ENCODE results near the gene CA4.

CA4 gene

DNA sequence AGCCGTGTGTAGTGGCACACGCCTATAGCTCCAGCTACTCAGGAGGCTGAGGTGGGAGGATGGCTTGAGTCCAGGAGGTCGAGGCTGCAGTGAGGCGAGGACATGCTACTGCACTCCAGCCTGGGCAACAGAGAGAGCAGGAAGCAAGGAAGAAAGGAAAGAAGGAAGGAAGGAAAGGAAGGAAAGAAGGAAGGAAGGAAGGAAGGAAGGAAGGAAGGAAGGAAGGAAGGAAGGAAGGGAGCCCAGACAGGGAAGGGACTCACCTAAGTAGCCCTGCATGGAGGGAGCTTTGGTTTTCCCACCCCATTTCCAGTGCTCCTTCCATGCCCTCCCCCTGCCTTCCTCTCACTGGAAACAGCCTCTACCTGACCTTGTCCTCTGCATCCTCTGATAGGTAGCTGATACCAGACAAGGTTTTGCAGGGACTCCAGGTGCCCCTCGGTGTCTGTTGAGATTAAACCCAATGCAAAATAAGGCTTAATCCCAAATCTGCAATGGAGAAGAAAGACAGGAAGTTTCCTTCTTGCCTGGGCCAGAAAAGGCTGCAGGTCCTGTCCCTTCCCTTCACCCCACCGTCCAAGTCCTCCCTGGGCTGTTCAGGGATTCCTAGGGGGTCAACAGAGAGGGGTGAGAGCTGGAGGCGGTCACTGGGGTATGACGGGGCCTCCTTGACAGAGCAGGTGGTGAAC is 21.5 kb upstream of the CA4 start:
- TF ChIP-seq CTCF (IDR thresholded peaks at IDR 0.05; ENCODE audit: low read depth, low read length), result no peak
- H3K4me3 ChIP-seq (ENCODE audit: low read depth, low read length), result no peak overlapping the region

DNA sequence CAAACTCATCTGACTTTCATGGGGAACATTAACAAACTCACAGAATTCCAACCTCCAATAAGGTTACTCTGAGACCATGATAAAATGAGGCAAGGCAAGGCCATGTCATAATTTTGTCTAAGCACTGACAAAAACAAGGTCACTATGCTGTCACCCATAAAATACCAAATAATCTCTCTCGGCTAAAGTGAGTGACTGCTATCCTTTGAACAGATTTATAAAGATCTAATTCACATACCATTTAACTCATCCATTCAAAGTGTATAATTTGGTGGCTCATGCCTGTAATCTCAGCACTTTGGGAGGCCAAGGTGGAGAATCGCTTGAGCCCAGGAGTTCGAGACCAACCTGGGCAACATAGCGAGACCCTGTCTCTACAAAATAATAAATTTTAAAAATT is 20.6 kb upstream of the CA4 start:
- TF ChIP-seq CTCF (IDR thresholded peaks at IDR 0.05; ENCODE audit: low read depth, low read length), result no peak
- no peak overlapping the region for H3K4me3 ChIP-seq (ENCODE audit: low read depth, low read length)

DNA sequence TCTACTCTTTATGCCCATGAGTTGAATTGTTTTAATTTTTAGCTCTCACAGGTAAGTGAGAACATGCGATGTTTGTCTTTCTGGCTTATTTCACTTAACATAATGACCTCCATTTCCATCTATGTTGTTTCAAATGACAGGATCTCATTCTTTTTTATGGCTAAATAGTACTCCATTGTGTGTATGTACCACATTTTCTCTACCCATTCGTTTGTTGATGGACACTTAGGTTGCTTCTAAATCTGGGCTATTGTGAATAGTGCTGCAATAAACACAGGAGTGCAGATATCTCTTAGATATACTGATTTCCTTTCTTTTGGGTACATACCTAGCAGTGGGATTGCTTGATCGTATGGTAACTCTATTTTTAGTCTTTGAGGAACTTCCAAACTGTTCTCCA is 19.3 kb upstream of the CA4 start:
- H3K4me3 ChIP-seq (ENCODE audit: low read depth, low read length), result no peak overlapping the region
- TF ChIP-seq CTCF (IDR thresholded peaks at IDR 0.05; ENCODE audit: low read depth, low read length), result no peak

- TF ChIP-seq CTCF (IDR thresholded peaks at IDR 0.05; ENCODE audit: low read depth, low read length), result no peak
- H3K4me3 ChIP-seq (ENCODE audit: low read depth, low read length), result peak overlapping the region; percentile 79
These were observed 15.2 kb upstream of the CA4 start for GRCh38 chr17:60134396-60135150.

- no peak for TF ChIP-seq CTCF (IDR thresholded peaks at IDR 0.05; ENCODE audit: low read depth, low read length)
- peak overlapping the region; percentile 79 for H3K4me3 ChIP-seq (ENCODE audit: low read depth, low read length)
These were observed 14.4 kb upstream of the CA4 start for GRCh38 chr17:60135151-60135950.

DNA sequence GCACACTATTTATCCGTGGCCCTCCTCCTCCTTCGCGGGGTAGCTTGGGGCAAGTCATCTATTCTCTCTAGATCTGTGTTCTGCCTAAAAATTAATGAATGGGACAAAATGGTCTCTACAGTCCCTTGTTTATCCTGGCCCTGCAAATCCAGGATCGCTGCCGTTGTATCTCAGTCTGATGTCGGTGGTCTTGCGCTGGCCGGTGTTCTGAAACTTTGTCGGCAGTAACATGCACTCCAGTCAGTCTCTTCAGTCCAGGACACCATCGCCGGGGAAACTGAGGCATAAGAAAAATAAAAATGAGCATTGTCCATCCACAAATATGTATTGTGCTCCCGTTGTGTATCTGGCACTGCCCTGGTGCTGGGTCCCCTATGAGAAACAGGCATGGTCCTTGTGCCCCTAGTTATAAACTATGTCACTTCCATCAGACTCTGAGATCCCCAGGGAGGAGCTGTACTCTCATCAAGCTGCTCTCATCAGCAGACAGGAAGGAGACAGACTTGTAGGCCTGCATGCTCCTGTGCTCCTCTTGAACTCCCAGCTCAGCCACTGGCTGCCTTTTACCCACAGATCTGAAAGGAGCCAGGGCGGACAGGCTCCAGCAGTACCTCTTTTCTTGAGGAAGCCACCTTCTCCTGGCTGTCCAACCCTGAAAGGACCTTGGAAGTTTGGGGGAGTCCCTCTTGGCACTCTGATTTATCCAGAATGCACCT is 13.7 kb upstream of the CA4 start:
- no peak for TF ChIP-seq CTCF (IDR thresholded peaks at IDR 0.05; ENCODE audit: low read depth, low read length)
- no peak overlapping the region for H3K4me3 ChIP-seq (ENCODE audit: low read depth, low read length)

Data from WI38 (cell line).